Measurements from ENCODE around the gene WDTC1. TPM values are rescaled to one million over a fixed set of nuclear protein-coding genes. Genes with fewer than 3 reads are reported as not detected.
"Not testable (repeated sequence)": the region's sequence is repeated elsewhere in the genome, so short reads cannot be mapped to it uniquely, and the experiment has no call there.

WDTC1 gene
- total RNA-seq, 1 experiment from 2014 or later: 37.1 TPM

DNA sequence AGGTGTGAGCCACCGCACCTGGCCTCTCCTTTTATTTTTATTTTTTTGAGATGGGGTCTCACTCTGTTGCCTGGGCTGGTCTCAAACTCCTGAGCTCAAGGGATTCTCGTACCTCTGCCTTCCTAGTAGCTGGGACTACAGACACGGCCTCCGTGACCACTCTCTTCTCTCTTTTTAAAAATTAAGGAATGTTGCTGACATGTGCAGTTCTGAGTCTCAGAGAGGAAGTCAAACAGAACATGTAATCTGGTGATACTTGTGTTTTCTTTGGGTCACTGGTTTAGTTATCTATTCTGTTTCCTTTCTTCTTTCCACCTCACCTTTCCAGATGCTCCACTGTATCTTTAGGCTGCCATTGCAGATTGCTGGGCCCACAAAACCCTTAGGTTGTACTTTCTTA is 2.7 kb downstream of the WDTC1 start:
- H4K20me1 ChIP-seq (ENCODE audit: insufficient read depth): no peaks in the 10 kb centered on the region
- H3K79me2 ChIP-seq (ENCODE audit: low read depth): peaks cover 9% of the 10 kb centered on the region; the same call in 1 of the 2 replicates
- H3K27ac ChIP-seq: no peak overlapping the region
- H2AFZ ChIP-seq: no peak overlapping the region
- no peak overlapping the region for H3K4me2 ChIP-seq
- no peaks in the 10 kb centered on the region for H3K9me3 ChIP-seq (ENCODE audit: insufficient read depth, low read depth)
- H3K9me2 ChIP-seq (ENCODE audit: insufficient read depth): no peaks in the 10 kb centered on the region
- no TSS peak for BruUV-seq (replicated peaks)
- H3K4me3 ChIP-seq: no peak overlapping the region
- ChIA-PET POLR2A (ENCODE audit: unreplicated experiment) (interaction anchor here (0.6 kb wide), 1 partner anchor 222 kb away, joined by 5 read pairs; no protein-coding TSS in a partner anchor), CTCF (interaction anchor here (0.7 kb wide), 1 partner anchor 134 kb away, joined by 4 read pairs; no protein-coding TSS in a partner anchor)
- TF ChIP-seq EZH2 (IDR thresholded peaks at IDR 0.05; ENCODE audit: low read depth): no peak
- TF ChIP-seq, protein P1, sequence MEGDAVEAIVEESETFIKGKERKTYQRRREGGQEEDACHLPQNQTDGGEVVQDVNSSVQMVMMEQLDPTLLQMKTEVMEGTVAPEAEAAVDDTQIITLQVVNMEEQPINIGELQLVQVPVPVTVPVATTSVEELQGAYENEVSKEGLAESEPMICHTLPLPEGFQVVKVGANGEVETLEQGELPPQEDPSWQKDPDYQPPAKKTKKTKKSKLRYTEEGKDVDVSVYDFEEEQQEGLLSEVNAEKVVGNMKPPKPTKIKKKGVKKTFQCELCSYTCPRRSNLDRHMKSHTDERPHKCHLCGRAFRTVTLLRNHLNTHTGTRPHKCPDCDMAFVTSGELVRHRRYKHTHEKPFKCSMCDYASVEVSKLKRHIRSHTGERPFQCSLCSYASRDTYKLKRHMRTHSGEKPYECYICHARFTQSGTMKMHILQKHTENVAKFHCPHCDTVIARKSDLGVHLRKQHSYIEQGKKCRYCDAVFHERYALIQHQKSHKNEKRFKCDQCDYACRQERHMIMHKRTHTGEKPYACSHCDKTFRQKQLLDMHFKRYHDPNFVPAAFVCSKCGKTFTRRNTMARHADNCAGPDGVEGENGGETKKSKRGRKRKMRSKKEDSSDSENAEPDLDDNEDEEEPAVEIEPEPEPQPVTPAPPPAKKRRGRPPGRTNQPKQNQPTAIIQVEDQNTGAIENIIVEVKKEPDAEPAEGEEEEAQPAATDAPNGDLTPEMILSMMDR (conservative IDR thresholded peaks at IDR 0.05): no peak
- no peaks in the 10 kb centered on the region for H3K27me3 ChIP-seq (ENCODE audit: insufficient read depth, low read depth)
- no peaks in the 10 kb centered on the region for H3F3A ChIP-seq (ENCODE audit: insufficient read depth, low read depth)
- no peak for DNase-seq
- H3K4me1 ChIP-seq (replicated peaks; ENCODE audit: insufficient read depth): peaks cover 9% of the 10 kb centered on the region; the same call in 1 of the 2 replicates
- intact Hi-C loops (cut with micrococcal nuclease; ENCODE audit: unreplicated experiment): no loop called here
- no peaks in the 10 kb centered on the region for H3K36me3 ChIP-seq (ENCODE audit: low read depth)

DNA sequence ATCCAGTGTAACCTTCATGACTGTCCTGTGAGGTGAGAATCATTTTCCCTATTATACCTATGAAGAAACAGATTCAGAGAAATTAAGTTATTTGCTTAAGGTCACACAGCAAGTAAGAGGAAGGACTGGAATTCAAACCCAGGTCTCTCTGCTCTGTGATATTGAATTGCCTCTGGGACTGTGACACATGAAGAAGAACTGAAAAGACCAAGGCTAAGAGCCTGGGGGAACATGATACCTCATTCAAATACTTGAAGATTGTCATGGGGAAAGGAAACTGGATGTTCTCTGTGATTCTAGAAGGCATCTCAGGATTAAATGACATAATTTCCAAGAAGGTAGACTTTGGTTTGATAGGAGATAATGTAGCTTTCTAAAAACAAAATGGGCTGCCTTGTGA is 3.6 kb downstream of the WDTC1 start:
- no peak overlapping the region for H3K4me3 ChIP-seq
- intact Hi-C loops (cut with micrococcal nuclease; ENCODE audit: unreplicated experiment): no loop called here
- H3K9me2 ChIP-seq (ENCODE audit: insufficient read depth): no peaks in the 10 kb centered on the region
- no peaks in the 10 kb centered on the region for H3K27me3 ChIP-seq (ENCODE audit: insufficient read depth, low read depth)
- BruUV-seq (replicated peaks): no TSS peak
- peaks cover 9% of the 10 kb centered on the region; the same call in 1 of the 2 replicates for H3K79me2 ChIP-seq (ENCODE audit: low read depth)
- no peaks in the 10 kb centered on the region for H3K36me3 ChIP-seq (ENCODE audit: low read depth)
- no peaks in the 10 kb centered on the region for H3F3A ChIP-seq (ENCODE audit: insufficient read depth, low read depth)
- ChIA-PET POLR2A (ENCODE audit: unreplicated experiment) (no interaction called here), CTCF (no interaction called here)
- H3K27ac ChIP-seq: no peak overlapping the region
- no peaks in the 10 kb centered on the region for H3K9me3 ChIP-seq (ENCODE audit: insufficient read depth, low read depth)
- DNase-seq: no peak
- TF ChIP-seq EZH2 (IDR thresholded peaks at IDR 0.05; ENCODE audit: low read depth): no peak
- TF ChIP-seq, protein P1 (conservative IDR thresholded peaks at IDR 0.05): no peak
- H3K4me1 ChIP-seq (replicated peaks; ENCODE audit: insufficient read depth): peaks cover 9% of the 10 kb centered on the region; the same call in 1 of the 2 replicates
- no peak overlapping the region for H2AFZ ChIP-seq
- no peaks in the 10 kb centered on the region for H4K20me1 ChIP-seq (ENCODE audit: insufficient read depth)
- H3K4me2 ChIP-seq: no peak overlapping the region

GRCh38 chr1:27241677-27242076 is 7.2 kb downstream of the WDTC1 start:
- Histone ChIP-seq H3K9me3 (ENCODE audit: insufficient read depth, low read depth) (no peaks in the 10 kb centered on the region), H4K20me1 (ENCODE audit: insufficient read depth) (no peaks in the 10 kb centered on the region), H3K27ac (no peak overlapping the region), H3K4me1 (replicated peaks; ENCODE audit: insufficient read depth) (no peaks in the 10 kb centered on the region), H3K27me3 (ENCODE audit: insufficient read depth, low read depth) (no peaks in the 10 kb centered on the region), H3K4me3 (no peak overlapping the region), H2AFZ (no peak overlapping the region), H3K79me2 (ENCODE audit: low read depth) (no peaks in the 10 kb centered on the region), H3K36me3 (ENCODE audit: low read depth) (no peaks in the 10 kb centered on the region), H3K4me2 (no peak overlapping the region), H3F3A (ENCODE audit: insufficient read depth, low read depth) (no peaks in the 10 kb centered on the region), H3K9me2 (ENCODE audit: insufficient read depth) (no peaks in the 10 kb centered on the region)
- ChIA-PET POLR2A (ENCODE audit: unreplicated experiment) (interaction anchor here (0.6 kb wide), 1 partner anchor 90 kb away, joined by 28 read pairs; no protein-coding TSS in a partner anchor), CTCF (no interaction called here)
- TF ChIP-seq, protein P1 (conservative IDR thresholded peaks at IDR 0.05): no peak
- TF ChIP-seq EZH2 (IDR thresholded peaks at IDR 0.05; ENCODE audit: low read depth): no peak
- intact Hi-C loops (cut with micrococcal nuclease; ENCODE audit: unreplicated experiment): no loop called here
- BruUV-seq (replicated peaks): no TSS peak
- no peak for DNase-seq

GRCh38 chr1:27243665-27244064 is 9.2 kb downstream of the WDTC1 start:
- BruUV-seq (replicated peaks); H3K79me2 ChIP-seq (ENCODE audit: low read depth); H4K20me1 ChIP-seq (ENCODE audit: insufficient read depth); H2AFZ ChIP-seq; H3K9me2 ChIP-seq (ENCODE audit: insufficient read depth); H3K9me3 ChIP-seq (ENCODE audit: insufficient read depth, low read depth); CTCF ChIA-PET; H3F3A ChIP-seq (ENCODE audit: insufficient read depth, low read depth); H3K4me3 ChIP-seq; H3K4me2 ChIP-seq; H3K27me3 ChIP-seq (ENCODE audit: insufficient read depth, low read depth); H3K36me3 ChIP-seq (ENCODE audit: low read depth); DNase-seq; H3K4me1 ChIP-seq (replicated peaks; ENCODE audit: insufficient read depth); intact Hi-C loops (cut with micrococcal nuclease; ENCODE audit: unreplicated experiment); H3K27ac ChIP-seq: not testable (repeated sequence)
- POLR2A ChIA-PET (ENCODE audit: unreplicated experiment): interaction anchor here (0.6 kb wide), 1 partner anchor 82 kb away, joined by 4 read pairs; no protein-coding TSS in a partner anchor
